ENCODE measurements around the gene CD300LF. TPM values are rescaled to one million over a fixed set of nuclear protein-coding genes. Genes with fewer than 3 reads are reported as not detected.

The CD300LF gene
- not detected in 2 replicates for total RNA-seq (2014; rRNA removed)
- Bru-seq, nascent RNA = not detected
- percentile 5 among the genes with signal in this experiment for BruChase-seq, experiment 1, labeled RNA remaining after a 6-hour chase
- BruChase-seq, experiment 2, labeled RNA remaining after a 2-hour chase = percentile 7 among the genes with signal in this experiment
- long read RNA-seq = 0 reads

DNA sequence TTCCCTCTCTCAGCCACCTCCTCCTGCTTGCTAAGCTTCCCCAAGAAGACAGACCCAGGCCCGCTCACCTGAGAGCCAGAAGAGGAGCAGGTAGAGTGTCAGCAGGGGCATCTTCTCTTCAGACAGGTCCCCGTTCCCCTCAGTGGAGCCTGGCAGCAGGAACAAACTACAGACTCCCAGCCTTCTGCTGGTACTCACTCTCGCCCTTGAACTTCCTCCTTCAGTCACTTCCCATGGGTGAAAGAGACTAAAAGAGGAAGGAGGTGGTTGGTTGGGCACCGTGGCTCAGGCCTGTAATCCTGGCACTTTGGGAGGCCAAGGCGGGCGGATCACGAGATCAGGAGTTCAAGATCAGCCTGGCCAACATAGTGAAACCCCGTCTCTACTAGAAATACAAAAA is at the start of gene CD300LF:
CD300LF (minus strand) TSS at position 168 of the 400 bp plus-strand sequence; CDS start at position 111, 57 bp downstream.
- H3K27me3 ChIP-seq (ENCODE audit: low read length) = peaks cover 54% of the 10 kb centered on the region
- H3K4me2 ChIP-seq (ENCODE audit: low read length) = no peak within 1 kb of the TSS
- no peak for ATAC-seq
- DNase-seq = no peak
- H3K9ac ChIP-seq (ENCODE audit: low read length) = no peak within 1 kb of the TSS
- H3K4me1 ChIP-seq (ENCODE audit: insufficient read depth, low read length) = peaks cover 4% of the 10 kb centered on the region; the same call in 1 of the 2 replicates
- CTCF ChIA-PET = no interaction called here
- H3K36me3 ChIP-seq (ENCODE audit: low read depth, low read length) = no peaks in the 10 kb centered on the region
- no peaks in the 10 kb centered on the region for H4K20me1 ChIP-seq (ENCODE audit: low read length)
- POLR2A ChIA-PET (ENCODE audit: unreplicated experiment) = no interaction called here
- no peak within 1 kb of the TSS for H3K4me3 ChIP-seq (ENCODE audit: low read length)
- no peak within 1 kb of the TSS for H3K27ac ChIP-seq (ENCODE audit: low read length)
- intact Hi-C loops (cut with micrococcal nuclease) = no loop called here
- H3K79me2 ChIP-seq (ENCODE audit: low read length) = no peaks in the 10 kb centered on the region
- no TSS peak for BruUV-seq (replicated peaks)
- H2AFZ ChIP-seq (ENCODE audit: low read length) = no peak within 1 kb of the TSS
- no peaks in the 10 kb centered on the region for H3K9me3 ChIP-seq (ENCODE audit: low read length)
- TF ChIP-seq, protein P1, sequence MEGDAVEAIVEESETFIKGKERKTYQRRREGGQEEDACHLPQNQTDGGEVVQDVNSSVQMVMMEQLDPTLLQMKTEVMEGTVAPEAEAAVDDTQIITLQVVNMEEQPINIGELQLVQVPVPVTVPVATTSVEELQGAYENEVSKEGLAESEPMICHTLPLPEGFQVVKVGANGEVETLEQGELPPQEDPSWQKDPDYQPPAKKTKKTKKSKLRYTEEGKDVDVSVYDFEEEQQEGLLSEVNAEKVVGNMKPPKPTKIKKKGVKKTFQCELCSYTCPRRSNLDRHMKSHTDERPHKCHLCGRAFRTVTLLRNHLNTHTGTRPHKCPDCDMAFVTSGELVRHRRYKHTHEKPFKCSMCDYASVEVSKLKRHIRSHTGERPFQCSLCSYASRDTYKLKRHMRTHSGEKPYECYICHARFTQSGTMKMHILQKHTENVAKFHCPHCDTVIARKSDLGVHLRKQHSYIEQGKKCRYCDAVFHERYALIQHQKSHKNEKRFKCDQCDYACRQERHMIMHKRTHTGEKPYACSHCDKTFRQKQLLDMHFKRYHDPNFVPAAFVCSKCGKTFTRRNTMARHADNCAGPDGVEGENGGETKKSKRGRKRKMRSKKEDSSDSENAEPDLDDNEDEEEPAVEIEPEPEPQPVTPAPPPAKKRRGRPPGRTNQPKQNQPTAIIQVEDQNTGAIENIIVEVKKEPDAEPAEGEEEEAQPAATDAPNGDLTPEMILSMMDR (conservative IDR thresholded peaks at IDR 0.05; ENCODE audit: low read depth, low read length) = no peak
- TF ChIP-seq EZH2 (IDR thresholded peaks at IDR 0.05; ENCODE audit: low read length, unreplicated experiment) (no peak), EZH2phosphoT487 (IDR thresholded peaks at IDR 0.05; ENCODE audit: borderline replicate concordance, low read length) (no peak)
- H3K9me2 ChIP-seq (replicated peaks; ENCODE audit: low read length) = no peaks in the 10 kb centered on the region
- H3F3A ChIP-seq (ENCODE audit: low read length, unreplicated experiment) = no peaks in the 10 kb centered on the region

DNA sequence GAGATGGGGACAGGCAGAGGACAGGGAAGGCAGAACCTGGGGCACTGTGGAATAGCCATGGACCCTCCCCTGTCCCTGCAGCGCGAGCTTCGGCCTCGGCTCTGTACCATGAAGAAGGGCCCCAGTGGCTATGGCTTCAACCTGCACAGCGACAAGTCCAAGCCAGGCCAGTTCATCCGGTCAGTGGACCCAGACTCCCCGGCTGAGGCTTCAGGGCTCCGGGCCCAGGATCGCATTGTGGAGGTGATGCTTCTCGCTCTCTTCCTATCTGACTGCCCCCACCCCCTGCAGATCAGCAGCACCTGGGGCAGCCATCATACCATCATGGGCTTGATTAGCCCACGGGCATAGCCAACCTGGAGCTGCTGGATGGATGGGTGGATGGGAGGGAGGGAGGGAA is 49.2 kb upstream of the CD300LF start:
- H3K27me3 ChIP-seq (ENCODE audit: low read length) = no peaks in the 10 kb centered on the region
- no peaks in the 10 kb centered on the region for H3K36me3 ChIP-seq (ENCODE audit: low read depth, low read length)
- ChIA-PET CTCF (no interaction called here), POLR2A (ENCODE audit: unreplicated experiment) (no interaction called here)
- no peak overlapping the region for H2AFZ ChIP-seq (ENCODE audit: low read length)
- ATAC-seq (no peak), DNase-seq (no peak)
- H3K9me2 ChIP-seq (replicated peaks; ENCODE audit: low read length) = no peaks in the 10 kb centered on the region
- intact Hi-C loops (cut with micrococcal nuclease) = no loop called here
- H3K9ac ChIP-seq (ENCODE audit: low read length) = no peak overlapping the region
- no peaks in the 10 kb centered on the region for H3F3A ChIP-seq (ENCODE audit: low read length, unreplicated experiment)
- H3K4me1 ChIP-seq (ENCODE audit: insufficient read depth, low read length) = peaks cover 21% of the 10 kb centered on the region
- BruUV-seq (replicated peaks) = no TSS peak
- no peak overlapping the region for H3K4me2 ChIP-seq (ENCODE audit: low read length)
- no peak overlapping the region for H3K4me3 ChIP-seq (ENCODE audit: low read length)
- H3K27ac ChIP-seq (ENCODE audit: low read length) = no peak overlapping the region
- H3K79me2 ChIP-seq (ENCODE audit: low read length) = peaks cover 14% of the 10 kb centered on the region
- no peaks in the 10 kb centered on the region for H3K9me3 ChIP-seq (ENCODE audit: low read length)
- H4K20me1 ChIP-seq (ENCODE audit: low read length) = no peaks in the 10 kb centered on the region
- TF ChIP-seq EZH2phosphoT487 (IDR thresholded peaks at IDR 0.05; ENCODE audit: borderline replicate concordance, low read length) = no peak
- TF ChIP-seq EZH2 (IDR thresholded peaks at IDR 0.05; ENCODE audit: low read length, unreplicated experiment) = no peak
- TF ChIP-seq, protein P1 (conservative IDR thresholded peaks at IDR 0.05; ENCODE audit: low read depth, low read length) = no peak

DNA sequence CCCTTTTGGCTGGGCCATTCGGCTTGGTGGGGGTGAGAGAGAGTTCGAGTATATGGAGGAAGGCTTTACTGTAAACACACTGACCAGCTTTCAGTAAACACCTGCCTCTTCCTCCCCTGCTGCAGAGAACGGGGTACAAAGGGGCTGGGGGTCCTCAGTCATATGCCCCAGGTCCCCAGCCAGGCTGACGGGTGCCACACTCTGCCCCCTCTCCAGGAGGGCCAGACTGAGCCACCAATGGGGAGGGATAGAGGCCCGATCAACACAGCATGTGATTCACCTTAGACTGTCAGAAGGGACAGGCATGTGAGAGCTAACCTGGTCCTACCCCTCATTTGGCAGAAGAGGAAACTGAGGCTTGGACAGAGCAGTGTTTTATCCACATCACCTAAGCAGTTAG is 48.7 kb upstream of the CD300LF start:
- POLR2A ChIA-PET (ENCODE audit: unreplicated experiment) = no interaction called here
- H3K9me2 ChIP-seq (replicated peaks; ENCODE audit: low read length) = no peaks in the 10 kb centered on the region
- peaks cover 21% of the 10 kb centered on the region for H3K4me1 ChIP-seq (ENCODE audit: insufficient read depth, low read length)
- no peaks in the 10 kb centered on the region for H3K9me3 ChIP-seq (ENCODE audit: low read length)
- no peaks in the 10 kb centered on the region for H3K36me3 ChIP-seq (ENCODE audit: low read depth, low read length)
- DNase-seq (no peak), ATAC-seq (no peak)
- no peaks in the 10 kb centered on the region for H3F3A ChIP-seq (ENCODE audit: low read length, unreplicated experiment)
- H3K4me2 ChIP-seq (ENCODE audit: low read length) = no peak overlapping the region
- CTCF ChIA-PET = no interaction called here
- H3K27ac ChIP-seq (ENCODE audit: low read length) = no peak overlapping the region
- intact Hi-C loops (cut with micrococcal nuclease) = no loop called here
- H2AFZ ChIP-seq (ENCODE audit: low read length) = no peak overlapping the region
- H4K20me1 ChIP-seq (ENCODE audit: low read length) = no peaks in the 10 kb centered on the region
- TF ChIP-seq EZH2 (IDR thresholded peaks at IDR 0.05; ENCODE audit: low read length, unreplicated experiment) (no peak), EZH2phosphoT487 (IDR thresholded peaks at IDR 0.05; ENCODE audit: borderline replicate concordance, low read length) (no peak)
- TF ChIP-seq, protein P1 (conservative IDR thresholded peaks at IDR 0.05; ENCODE audit: low read depth, low read length) = no peak
- no peaks in the 10 kb centered on the region for H3K27me3 ChIP-seq (ENCODE audit: low read length)
- no peak overlapping the region for H3K4me3 ChIP-seq (ENCODE audit: low read length)
- peaks cover 19% of the 10 kb centered on the region for H3K79me2 ChIP-seq (ENCODE audit: low read length)
- H3K9ac ChIP-seq (ENCODE audit: low read length) = no peak overlapping the region
- no TSS peak for BruUV-seq (replicated peaks)

All from PC-3 (cell line).